ENCODE data around the gene RNF8.
A peak's percentile ranks its signal among the peaks of the same experiment; 100 is the strongest.

The RNF8 gene

DNA sequence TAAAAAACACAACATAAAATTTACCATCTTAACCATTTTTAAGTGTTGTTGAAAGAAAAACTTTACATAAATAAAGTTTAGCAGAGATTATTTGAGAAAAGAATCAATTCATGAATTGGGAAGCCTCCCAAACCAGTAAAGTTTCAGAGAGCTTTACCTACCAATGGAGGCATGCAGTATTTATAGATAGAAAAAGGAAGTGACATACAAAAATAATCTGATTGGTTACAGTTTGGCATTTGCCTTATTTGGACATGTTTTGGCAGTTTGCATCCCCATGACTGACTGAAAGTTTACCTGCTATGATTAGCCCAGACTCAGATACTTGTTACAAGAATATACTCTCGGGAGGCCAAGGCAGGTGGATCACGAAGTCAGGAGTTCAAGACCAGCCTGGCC, 75.6 kb downstream of the RNF8 start:
- DNase-seq (ENCODE audit: low spot score): no peak
- in situ Hi-C loops (cut with MboI; ENCODE audit: low sequenced_read_pairs, unreplicated experiment): no loop called here
- TF ChIP-seq, protein P1, sequence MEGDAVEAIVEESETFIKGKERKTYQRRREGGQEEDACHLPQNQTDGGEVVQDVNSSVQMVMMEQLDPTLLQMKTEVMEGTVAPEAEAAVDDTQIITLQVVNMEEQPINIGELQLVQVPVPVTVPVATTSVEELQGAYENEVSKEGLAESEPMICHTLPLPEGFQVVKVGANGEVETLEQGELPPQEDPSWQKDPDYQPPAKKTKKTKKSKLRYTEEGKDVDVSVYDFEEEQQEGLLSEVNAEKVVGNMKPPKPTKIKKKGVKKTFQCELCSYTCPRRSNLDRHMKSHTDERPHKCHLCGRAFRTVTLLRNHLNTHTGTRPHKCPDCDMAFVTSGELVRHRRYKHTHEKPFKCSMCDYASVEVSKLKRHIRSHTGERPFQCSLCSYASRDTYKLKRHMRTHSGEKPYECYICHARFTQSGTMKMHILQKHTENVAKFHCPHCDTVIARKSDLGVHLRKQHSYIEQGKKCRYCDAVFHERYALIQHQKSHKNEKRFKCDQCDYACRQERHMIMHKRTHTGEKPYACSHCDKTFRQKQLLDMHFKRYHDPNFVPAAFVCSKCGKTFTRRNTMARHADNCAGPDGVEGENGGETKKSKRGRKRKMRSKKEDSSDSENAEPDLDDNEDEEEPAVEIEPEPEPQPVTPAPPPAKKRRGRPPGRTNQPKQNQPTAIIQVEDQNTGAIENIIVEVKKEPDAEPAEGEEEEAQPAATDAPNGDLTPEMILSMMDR (IDR thresholded peaks at IDR 0.05; ENCODE audit: borderline replicate concordance, control extremely low read depth, extremely low read depth, insufficient read depth, missing control alignments): no peak

DNA sequence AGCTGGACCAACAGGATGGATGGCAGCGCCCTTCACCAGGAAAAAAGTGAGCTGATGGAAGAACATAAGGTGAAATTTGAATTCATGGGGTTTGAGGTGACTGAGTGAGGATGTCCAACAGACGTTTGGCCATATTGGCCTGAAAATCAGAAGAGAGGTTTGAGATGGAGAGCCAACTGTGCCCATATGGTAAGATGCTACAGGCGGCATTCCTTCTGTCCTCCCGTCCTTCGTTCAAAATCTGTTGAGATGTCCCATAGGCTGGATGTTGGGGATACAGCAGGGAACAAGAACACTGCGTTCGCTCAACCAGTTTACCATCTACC, 78.8 kb downstream of the RNF8 start:
- TF ChIP-seq, protein P1 (IDR thresholded peaks at IDR 0.05; ENCODE audit: borderline replicate concordance, control extremely low read depth, extremely low read depth, insufficient read depth, missing control alignments): no peak
- no peak for DNase-seq (ENCODE audit: low spot score)
- in situ Hi-C loops (cut with MboI; ENCODE audit: low sequenced_read_pairs, unreplicated experiment): no loop called here

DNA sequence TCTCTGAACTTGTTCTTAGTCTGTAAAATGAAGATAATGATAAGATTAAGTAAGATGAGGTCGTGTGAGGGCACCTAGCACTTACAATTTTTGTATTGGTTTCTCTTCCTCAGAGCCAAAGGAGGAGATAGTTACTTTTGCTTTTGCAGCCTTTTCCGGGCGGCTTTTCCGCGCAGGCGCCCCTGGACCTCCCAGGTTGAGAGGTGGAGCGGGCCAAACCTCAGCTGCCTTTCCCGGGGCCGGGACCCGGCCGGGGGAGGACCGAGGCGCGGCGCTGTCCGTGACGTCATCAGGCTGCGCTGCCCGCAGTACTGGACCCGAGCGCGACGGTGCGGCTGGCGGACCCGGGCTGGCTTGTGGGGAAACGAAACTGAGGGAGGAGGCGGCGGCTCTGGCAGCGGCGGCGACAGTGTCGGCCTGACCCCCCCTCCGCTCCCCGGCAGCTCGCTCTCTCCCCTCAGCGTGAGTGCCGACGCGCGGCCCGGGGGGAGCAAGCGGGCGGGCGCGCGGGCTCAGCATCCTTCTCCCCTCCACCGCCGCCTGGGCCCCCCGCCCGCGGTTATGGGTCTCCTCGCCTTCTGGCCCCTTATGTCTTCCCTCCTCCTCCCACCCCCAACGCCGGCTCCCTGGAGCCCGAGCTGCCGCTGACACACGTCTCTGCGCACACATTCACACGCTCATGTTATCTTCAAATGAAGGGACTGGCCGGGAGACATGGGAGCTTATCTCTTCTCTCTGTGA, 79.3 kb downstream of the RNF8 start, which contains the start of gene CMTR1:
Gene CMTR1, plus strand, starts transcription at position 306 of the 741 bp plus-strand sequence. CDS start 2,409 bp downstream, outside the sequence.
- TF ChIP-seq, protein P1 (IDR thresholded peaks at IDR 0.05; ENCODE audit: borderline replicate concordance, control extremely low read depth, extremely low read depth, insufficient read depth, missing control alignments): no peak
- in situ Hi-C loops (cut with MboI; ENCODE audit: low sequenced_read_pairs, unreplicated experiment): no loop called here
- DNase-seq (ENCODE audit: low spot score): peak; percentile 98

DNA sequence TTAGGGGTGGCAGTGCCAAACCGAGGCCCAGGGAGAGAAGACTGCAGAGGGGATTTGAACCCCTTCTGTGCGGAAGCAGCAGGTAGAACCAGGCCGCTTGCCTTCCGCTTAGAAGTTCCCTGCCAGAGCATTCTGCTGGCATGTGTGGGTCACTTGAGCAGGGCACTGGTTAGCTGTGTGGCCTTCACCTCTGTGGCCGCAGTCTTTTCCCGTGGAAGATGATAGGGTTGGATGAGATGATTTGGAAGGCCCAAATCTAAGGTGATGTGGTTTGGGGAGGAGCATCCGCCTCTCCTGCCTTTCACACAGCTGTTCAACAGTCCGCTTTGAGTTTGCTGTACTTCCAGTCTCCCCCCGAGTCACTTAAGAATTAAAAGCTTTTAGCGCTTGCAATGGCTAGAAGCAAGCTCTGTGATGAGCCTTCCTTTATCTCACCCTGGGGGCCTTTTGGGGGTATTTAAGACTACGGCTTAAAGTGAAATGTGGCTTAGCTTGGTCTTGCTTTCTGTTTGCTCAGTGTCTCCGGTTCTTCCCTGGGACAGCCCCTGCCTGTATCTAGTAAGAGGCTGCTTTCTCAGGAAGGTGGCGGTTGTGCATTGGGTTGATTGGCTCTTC, 80.0 kb downstream of the RNF8 start:
- in situ Hi-C loops (cut with MboI; ENCODE audit: low sequenced_read_pairs, unreplicated experiment): no loop called here
- TF ChIP-seq, protein P1 (IDR thresholded peaks at IDR 0.05; ENCODE audit: borderline replicate concordance, control extremely low read depth, extremely low read depth, insufficient read depth, missing control alignments): no peak
- DNase-seq (ENCODE audit: low spot score): peak; percentile 71

DNA sequence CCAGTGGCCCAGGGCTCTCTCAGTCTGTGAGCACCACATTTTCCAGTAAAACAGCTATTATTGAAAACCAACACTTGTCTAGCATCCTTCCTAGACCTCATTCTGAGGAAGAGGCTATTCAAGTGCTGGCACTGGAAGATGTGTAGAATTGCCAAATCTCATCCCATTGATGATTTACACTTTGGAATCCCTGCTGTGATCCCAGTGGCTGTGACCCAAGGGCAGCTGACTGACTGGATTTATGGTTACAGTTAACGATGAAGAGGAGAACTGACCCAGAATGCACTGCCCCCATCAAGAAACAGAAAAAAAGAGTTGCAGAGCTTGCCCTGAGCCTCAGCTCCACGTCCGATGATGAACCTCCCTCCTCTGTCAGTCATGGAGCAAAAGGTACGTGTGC, 81.6 kb downstream of the RNF8 start:
- DNase-seq (ENCODE audit: low spot score): no peak
- TF ChIP-seq, protein P1 (IDR thresholded peaks at IDR 0.05; ENCODE audit: borderline replicate concordance, control extremely low read depth, extremely low read depth, insufficient read depth, missing control alignments): no peak
- in situ Hi-C loops (cut with MboI; ENCODE audit: low sequenced_read_pairs, unreplicated experiment): no loop called here

DNA sequence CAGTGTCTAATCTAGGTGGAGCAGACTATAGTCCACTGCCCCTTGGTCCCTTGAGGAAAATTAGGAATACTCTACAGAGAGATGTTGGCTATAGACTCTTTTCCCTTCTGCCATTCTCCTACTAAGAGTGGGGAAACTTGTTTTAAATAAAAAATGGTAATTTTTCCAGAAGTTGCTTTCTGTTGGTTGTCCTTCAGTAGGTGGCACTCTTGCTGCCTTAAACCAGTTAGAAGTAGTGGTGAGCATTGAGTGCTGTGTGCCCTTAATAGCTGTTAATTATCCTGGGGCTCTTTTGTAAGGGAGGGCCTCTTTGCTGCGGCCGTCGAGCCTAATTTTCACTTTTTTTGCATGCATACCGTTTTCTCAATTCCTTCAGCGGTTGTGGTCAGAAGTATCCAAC, 82.0 kb downstream of the RNF8 start:
- DNase-seq (ENCODE audit: low spot score): no peak
- TF ChIP-seq, protein P1 (IDR thresholded peaks at IDR 0.05; ENCODE audit: borderline replicate concordance, control extremely low read depth, extremely low read depth, insufficient read depth, missing control alignments): no peak

More for the DNA sequence above, 82.0 kb downstream of the RNF8 start:
- in situ Hi-C loops (cut with MboI; ENCODE audit: low sequenced_read_pairs, unreplicated experiment): no loop called here
